Body of pancreas (tissue), 4 donors: Measurements from ENCODE around the gene MS4A4E. TPM values are rescaled to one million over a fixed set of nuclear protein-coding genes. Genes with fewer than 3 reads are reported as not detected.
"Not testable (repeated sequence)": the region's sequence is repeated elsewhere in the genome, so short reads cannot be mapped to it uniquely, and the experiment has no call there.

ENCODE experiments used
- ATAC-seq: fragments of 150-250 bp; one replicate; pipeline ENCODE4 v1.9.1; 2016
- DNase-seq, 4 donors: peaks; one replicate each; pipeline ENCODE4 v3.0.0-alpha.2; 2019
- H3K27ac ChIP-seq, 4 donors: fragments of 200-600 bp; sonication (generic); 1 replicate in 3 of 4; 2 replicates in 1 of 4; pipeline versions ENCODE4 v1.5.1 to v1.6.1; 2016 to 2019; ENCODE audit warnings: mild to moderate bottlenecking in 1 of 4, mixed read lengths in 1 of 4, moderate library complexity in 1 of 4
- H3K27me3 ChIP-seq, 2 donors: fragments of 200-600 bp; sonication (generic); one replicate each; pipeline ENCODE4 v1.6.0; 2016; ENCODE audit warnings: mild to moderate bottlenecking in 1 of 2
- H3K36me3 ChIP-seq, 2 donors: fragments of 200-600 bp; sonication (generic); replicated peaks in 1 of 2; 2 replicates each; pipeline ENCODE4 v1.5.1; 2016; ENCODE audit warnings: low read depth in 2 of 2; ENCODE audit not compliant: insufficient read depth in 1 of 2
- H3K4me1 ChIP-seq: fragments of 200-600 bp; sonication (generic); one replicate; pipeline ENCODE4 v1.6.0; 2016
- H3K4me3 ChIP-seq, 2 donors: fragments of 200-600 bp; sonication (generic); 1 replicate in 1 of 2; 2 replicates in 1 of 2; pipeline ENCODE4 v1.5.1; 2016 to 2019
- H3K9me3 ChIP-seq, 3 donors: fragments of 200-600 bp; sonication (generic); 1 replicate in 2 of 3; 2 replicates in 1 of 3; pipeline ENCODE4 v1.5.1; 2016
- POLR2A ChIP-seq, 3 donors: fragments of 450-650 bp; IDR thresholded peaks; one replicate each; pipeline ENCODE4 v1.6.1; 2016; ENCODE audit warnings: antibody characterized with exemption in 3 of 3, mild to moderate bottlenecking in 2 of 3
- WGBS, 2 donors: methylation state at CpG; one replicate each; pipeline ENCODE4 v1.1.5; 2017; 5-methylcytosine and 5-hydroxymethylcytosine counted together
- intact Hi-C: fragments of 100-400 bp; cut with DNase I; formaldehyde crosslinking; loops from one replicate; pipeline ENCODE4 v1.15.1; 2023
- total RNA-seq, 2 donors: library from RNA; depleted of rRNA; stranded (reverse); fragments of >200 nt; gene quantifications; one replicate each; pipeline ENCODE4 v1.1.0, GENCODE V29; 2016
- TF ChIP-seq, protein P1 (sequence below), 7 experiments: fragments of 450-650 bp in 4 of 7; fragments of 200-600 bp in 3 of 7; sonication (generic) in 3 of 7; IDR thresholded peaks; one replicate each; pipeline ENCODE4 v1.5.1; 2016 to 2019; ENCODE audit warnings: antibody characterized with exemption in 7 of 7

Gene MS4A4E
- total RNA-seq, 2 donors from 2014 or later: not detected

DNA sequence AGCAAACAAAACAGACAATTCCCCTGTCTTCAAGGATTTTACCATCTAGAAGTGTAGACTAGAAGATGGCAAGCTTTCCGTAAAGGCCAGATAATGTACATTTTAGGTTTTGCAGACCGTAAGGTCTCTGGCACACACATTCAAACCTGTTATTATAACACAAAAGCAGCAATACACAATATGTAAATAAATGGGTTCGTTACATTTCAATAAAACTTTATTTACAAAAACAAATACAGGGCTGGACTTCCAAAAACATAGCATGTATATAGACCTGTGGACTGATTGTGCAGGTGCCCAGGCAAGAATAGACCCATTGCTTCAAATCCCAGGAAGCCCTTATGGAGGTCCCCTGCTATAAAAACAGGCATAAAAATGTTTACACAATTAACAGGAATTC, 33.0 kb downstream of the MS4A4E start:
- DNase-seq (no peak), ATAC-seq (no peak)
- Histone ChIP-seq H3K27ac (no peak overlapping the region), H3K4me1 (no peaks in the 10 kb centered on the region), H3K4me3 (no peak overlapping the region), H3K27me3 (no peaks in the 10 kb centered on the region), H3K36me3 (no peaks in the 10 kb centered on the region), H3K9me3 (no peaks in the 10 kb centered on the region)
- 79 to 82% methylated on average over 3 of the region's 3 CpGs for WGBS, 2 donors
- intact Hi-C loops: no loop called here
- TF ChIP-seq, protein P1, sequence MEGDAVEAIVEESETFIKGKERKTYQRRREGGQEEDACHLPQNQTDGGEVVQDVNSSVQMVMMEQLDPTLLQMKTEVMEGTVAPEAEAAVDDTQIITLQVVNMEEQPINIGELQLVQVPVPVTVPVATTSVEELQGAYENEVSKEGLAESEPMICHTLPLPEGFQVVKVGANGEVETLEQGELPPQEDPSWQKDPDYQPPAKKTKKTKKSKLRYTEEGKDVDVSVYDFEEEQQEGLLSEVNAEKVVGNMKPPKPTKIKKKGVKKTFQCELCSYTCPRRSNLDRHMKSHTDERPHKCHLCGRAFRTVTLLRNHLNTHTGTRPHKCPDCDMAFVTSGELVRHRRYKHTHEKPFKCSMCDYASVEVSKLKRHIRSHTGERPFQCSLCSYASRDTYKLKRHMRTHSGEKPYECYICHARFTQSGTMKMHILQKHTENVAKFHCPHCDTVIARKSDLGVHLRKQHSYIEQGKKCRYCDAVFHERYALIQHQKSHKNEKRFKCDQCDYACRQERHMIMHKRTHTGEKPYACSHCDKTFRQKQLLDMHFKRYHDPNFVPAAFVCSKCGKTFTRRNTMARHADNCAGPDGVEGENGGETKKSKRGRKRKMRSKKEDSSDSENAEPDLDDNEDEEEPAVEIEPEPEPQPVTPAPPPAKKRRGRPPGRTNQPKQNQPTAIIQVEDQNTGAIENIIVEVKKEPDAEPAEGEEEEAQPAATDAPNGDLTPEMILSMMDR (IDR thresholded peaks at IDR 0.05): no peak
- no peak for TF ChIP-seq POLR2A (IDR thresholded peaks at IDR 0.05)

DNA sequence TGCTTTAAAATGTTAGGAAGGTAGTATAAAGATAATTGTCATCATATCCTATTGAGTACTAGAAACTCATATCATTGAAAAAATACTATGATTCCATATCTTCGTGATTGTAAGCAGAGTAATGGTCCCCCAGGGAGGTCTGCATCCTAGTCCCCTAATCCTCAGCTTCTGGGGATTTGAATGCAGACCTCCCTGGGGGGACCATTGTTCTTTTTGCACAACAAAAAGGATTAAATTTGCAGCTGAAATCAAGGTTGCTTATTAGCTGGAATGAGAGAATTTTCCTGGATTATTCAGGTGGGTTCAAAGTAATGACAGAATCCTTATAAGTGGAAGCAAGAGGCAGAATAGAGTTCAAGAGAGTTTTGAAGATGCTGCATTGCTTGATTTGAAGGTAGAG, 34.0 kb downstream of the MS4A4E start:
- ATAC-seq: no peak
- H3K4me1 ChIP-seq: no peaks in the 10 kb centered on the region
- no peaks in the 10 kb centered on the region for H3K27me3 ChIP-seq
- intact Hi-C loops: no loop called here
- TF ChIP-seq, protein P1 (IDR thresholded peaks at IDR 0.05): no peak
- no peak for TF ChIP-seq POLR2A (IDR thresholded peaks at IDR 0.05)
- no peaks in the 10 kb centered on the region for H3K36me3 ChIP-seq
- 32 to 50% methylated on average over 1 of the region's 1 CpG for WGBS, 2 donors
- no peaks in the 10 kb centered on the region for H3K9me3 ChIP-seq
- no peak overlapping the region for H3K27ac ChIP-seq
- no peak overlapping the region for H3K4me3 ChIP-seq
- no peak for DNase-seq

DNA sequence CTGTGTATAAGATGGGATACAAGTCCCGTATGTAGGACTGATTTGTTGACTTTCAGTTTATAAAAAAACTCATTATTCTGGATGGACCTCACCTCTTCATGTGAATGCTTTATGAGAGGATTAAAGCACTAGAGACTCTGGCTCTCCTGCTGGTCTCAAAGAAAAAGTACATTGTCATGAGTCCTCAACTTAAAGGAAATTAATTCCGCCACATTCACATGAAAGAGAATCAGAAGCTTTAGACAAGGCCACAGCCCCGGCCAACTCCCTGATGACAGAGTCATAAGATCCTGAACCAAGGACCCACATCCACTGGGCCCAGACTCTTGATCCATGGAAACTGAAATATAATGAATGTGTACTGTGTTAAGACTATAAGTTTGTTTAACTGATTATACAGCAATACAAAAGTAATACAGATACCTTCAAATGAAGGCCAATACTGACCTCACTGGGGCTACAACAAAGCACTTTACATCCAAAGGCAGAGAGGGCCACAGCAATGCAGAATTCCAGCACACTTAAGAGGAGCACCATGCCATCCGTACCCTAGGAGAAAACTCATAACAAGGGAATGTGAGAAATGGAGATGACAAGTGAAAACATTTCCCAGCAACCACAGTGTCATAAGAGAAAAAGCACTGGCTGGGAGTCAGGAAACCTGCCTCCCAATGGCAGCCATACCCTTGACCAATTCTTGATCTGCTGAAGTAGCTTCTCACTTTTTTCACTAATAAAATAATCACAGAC, 34.6 kb downstream of the MS4A4E start:
- intact Hi-C loops: no loop called here

DNA sequence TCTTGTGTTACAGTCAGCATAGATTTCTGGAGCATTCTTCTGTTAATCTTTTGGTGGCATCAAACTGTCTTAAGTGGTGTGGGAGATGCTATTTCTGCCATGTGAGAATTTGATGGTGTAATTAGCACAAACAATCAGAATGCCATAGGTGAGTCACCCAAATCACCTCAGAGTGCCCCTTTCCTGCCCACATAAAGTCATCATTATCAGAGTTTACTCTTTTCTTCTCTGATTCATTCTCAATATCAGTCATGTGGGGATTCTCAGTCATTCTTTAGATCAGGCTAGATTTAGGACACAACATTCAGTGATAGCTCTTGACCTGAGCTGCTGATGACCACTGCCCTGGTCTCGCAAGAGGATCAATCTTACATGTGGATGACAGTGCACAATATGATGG, 36.3 kb downstream of the MS4A4E start:
- no peak overlapping the region for H3K27ac ChIP-seq
- no peak overlapping the region for H3K4me3 ChIP-seq
- no peak for TF ChIP-seq POLR2A (IDR thresholded peaks at IDR 0.05)
- TF ChIP-seq, protein P1 (IDR thresholded peaks at IDR 0.05): no peak
- WGBS, 2 donors: 79 to 95% methylated on average over 1 of the region's 1 CpG
- intact Hi-C loops: no loop called here
- no peaks in the 10 kb centered on the region for H3K9me3 ChIP-seq
- no peaks in the 10 kb centered on the region for H3K36me3 ChIP-seq
- H3K27me3 ChIP-seq: no peaks in the 10 kb centered on the region
- ATAC-seq (no peak), DNase-seq (no peak)
- no peaks in the 10 kb centered on the region for H3K4me1 ChIP-seq

More for the DNA sequence above, 34.6 kb downstream of the MS4A4E start:
- Histone ChIP-seq H3K27me3 (no peaks in the 10 kb centered on the region), H3K36me3 (no peaks in the 10 kb centered on the region), H3K4me1 (no peaks in the 10 kb centered on the region), H3K27ac (no peak overlapping the region), H3K9me3 (no peaks in the 10 kb centered on the region), H3K4me3 (no peak overlapping the region)
- TF ChIP-seq POLR2A (IDR thresholded peaks at IDR 0.05): no peak
- TF ChIP-seq, protein P1 (IDR thresholded peaks at IDR 0.05): no peak
- ATAC-seq: no peak
- 86 to 93% methylated on average over 4 of the region's 4 CpGs for WGBS, 2 donors
- DNase-seq: no peak

DNA sequence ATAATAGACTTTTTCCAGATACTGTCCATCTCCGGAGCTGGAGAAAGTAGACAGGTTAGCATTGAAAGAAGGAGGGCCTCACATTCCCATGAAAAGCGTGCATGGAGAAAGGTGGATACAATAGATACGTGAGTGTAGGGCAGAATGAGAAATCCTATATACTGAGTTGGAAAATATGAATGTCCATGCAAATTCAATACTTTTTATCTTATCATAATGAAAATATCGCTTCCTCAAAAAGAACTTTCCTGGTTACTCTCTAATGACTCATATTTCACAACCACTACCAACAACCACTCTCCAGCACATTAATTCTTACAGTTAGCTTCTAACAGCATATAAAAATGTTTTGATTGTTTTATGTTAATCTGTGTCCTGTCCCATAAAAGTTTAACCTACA, 38.0 kb downstream of the MS4A4E start:
- no peaks in the 10 kb centered on the region for H3K9me3 ChIP-seq
- no peak overlapping the region for H3K4me3 ChIP-seq
- WGBS, 2 donors: 75 to 84% methylated on average over 4 of the region's 4 CpGs
- no peak for TF ChIP-seq POLR2A (IDR thresholded peaks at IDR 0.05)
- TF ChIP-seq, protein P1 (IDR thresholded peaks at IDR 0.05): no peak
- ATAC-seq: no peak
- DNase-seq: no peak
- no peaks in the 10 kb centered on the region for H3K36me3 ChIP-seq
- intact Hi-C loops: no loop called here
- no peaks in the 10 kb centered on the region for H3K4me1 ChIP-seq
- no peak overlapping the region for H3K27ac ChIP-seq
- H3K27me3 ChIP-seq: no peaks in the 10 kb centered on the region

DNA sequence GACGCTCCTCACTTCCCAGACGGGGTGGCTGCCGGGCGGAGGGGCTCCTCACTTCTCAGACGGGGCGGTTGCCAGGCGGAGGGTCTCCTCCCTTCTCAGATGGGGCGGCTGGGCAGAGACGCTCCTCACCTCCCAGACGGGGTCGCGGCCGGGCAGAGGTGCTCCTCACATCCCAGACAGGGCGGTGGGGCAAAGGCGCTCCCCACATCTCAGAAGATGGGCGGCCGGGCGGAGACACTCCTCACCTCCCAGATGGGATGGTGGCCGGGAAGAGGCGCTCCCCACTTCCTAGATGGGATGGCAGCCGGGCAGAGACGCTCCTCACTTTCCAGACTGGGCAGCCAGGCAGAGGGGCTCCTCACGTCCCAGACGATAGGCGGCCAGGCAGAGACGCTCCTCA, 41.6 kb downstream of the MS4A4E start:
- H3K27me3 ChIP-seq, intact Hi-C loops, H3K36me3 ChIP-seq, H3K27ac ChIP-seq, H3K4me3 ChIP-seq, DNase-seq, H3K4me1 ChIP-seq, H3K9me3 ChIP-seq, ATAC-seq: not testable (repeated sequence)
- whole genome bisulfite sequencing, 2 donors: 92% methylated on average over 13 of the region's 26 CpGs; no CpG with 5 or more reads in 1 of the 2 donors
